ENCODE measurements around the gene MEP1A. TPM values are rescaled to one million over a fixed set of nuclear protein-coding genes. Genes with fewer than 3 reads are reported as not detected.
"Not testable (repeated sequence)": the region's sequence is repeated elsewhere in the genome, so short reads cannot be mapped to it uniquely, and the experiment has no call there.

The MEP1A gene
- total and polyA plus RNA-seq, 2 donors (not counting 1 experiment from before 2014, with no cell fraction given), result not detected

DNA sequence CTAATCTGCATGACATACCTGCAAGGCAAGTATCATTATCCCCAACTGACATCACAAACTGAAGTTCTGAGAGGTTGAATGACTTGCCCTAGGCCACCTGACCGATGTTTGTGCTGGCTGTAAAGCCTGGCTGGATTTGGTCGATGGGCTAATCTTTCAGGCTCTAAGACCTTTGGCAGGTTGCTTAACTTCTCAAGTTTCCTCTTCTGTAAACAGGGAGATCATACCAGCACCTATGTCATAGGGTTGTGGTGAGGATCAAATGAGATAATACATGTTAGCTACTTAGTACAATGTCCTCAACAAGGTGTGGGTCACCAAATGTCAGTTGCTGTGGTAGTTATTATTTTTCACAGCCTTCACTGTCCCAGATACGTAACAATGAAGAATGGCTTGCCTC lies 32.3 kb upstream of the MEP1A start:
- no peak overlapping the region for H3K4me3 ChIP-seq (ENCODE audit: control extremely low read depth in 1 of 5, extremely low read depth in 1 of 5, insufficient read depth in 1 of 5, low read depth in 2 of 5, low read length in 4 of 5)
- no peaks in the 10 kb centered on the region for H3K79me2 ChIP-seq (ENCODE audit: control insufficient read depth, insufficient read depth, low read length)
- H3K4me1 ChIP-seq (ENCODE audit: control insufficient read depth in 2 of 2, insufficient read depth in 2 of 2, low read length in 2 of 2), result no peaks in the 10 kb centered on the region
- CTCF ChIA-PET, result no interaction called here
- H3K27me3 Mint-ChIP-seq, result peaks cover 4% of the 10 kb centered on the region
- peaks cover 0 to 4% (median 2%) of the 10 kb centered on the region in 4 experiments for H3K27me3 ChIP-seq (replicated peaks in 1 of 4; ENCODE audit: control extremely low read depth in 1 of 4, control insufficient read depth in 3 of 4, insufficient read depth in 4 of 4, low read length in 3 of 4)
- H3K4me3 Mint-ChIP-seq, result no peak overlapping the region
- H3K9me3 ChIP-seq (ENCODE audit: control extremely low read depth in 1 of 3, control insufficient read depth in 2 of 3, insufficient read depth in 1 of 3, low read length in 2 of 3), result no peaks in the 10 kb centered on the region
- TF ChIP-seq, protein P1, sequence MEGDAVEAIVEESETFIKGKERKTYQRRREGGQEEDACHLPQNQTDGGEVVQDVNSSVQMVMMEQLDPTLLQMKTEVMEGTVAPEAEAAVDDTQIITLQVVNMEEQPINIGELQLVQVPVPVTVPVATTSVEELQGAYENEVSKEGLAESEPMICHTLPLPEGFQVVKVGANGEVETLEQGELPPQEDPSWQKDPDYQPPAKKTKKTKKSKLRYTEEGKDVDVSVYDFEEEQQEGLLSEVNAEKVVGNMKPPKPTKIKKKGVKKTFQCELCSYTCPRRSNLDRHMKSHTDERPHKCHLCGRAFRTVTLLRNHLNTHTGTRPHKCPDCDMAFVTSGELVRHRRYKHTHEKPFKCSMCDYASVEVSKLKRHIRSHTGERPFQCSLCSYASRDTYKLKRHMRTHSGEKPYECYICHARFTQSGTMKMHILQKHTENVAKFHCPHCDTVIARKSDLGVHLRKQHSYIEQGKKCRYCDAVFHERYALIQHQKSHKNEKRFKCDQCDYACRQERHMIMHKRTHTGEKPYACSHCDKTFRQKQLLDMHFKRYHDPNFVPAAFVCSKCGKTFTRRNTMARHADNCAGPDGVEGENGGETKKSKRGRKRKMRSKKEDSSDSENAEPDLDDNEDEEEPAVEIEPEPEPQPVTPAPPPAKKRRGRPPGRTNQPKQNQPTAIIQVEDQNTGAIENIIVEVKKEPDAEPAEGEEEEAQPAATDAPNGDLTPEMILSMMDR (IDR thresholded peaks at IDR 0.05), result no peak
- TF ChIP-seq EZH2 (IDR thresholded peaks at IDR 0.05; ENCODE audit: borderline replicate concordance, insufficient read depth, low read depth, low read length, poor library complexity, severe bottlenecking), result no peak
- H3K27ac ChIP-seq (ENCODE audit: low read length in 2 of 2), result no peak overlapping the region
- H3K4me2 ChIP-seq (replicated peaks; ENCODE audit: low read depth, low read length, poor library complexity, severe bottlenecking), result no peak overlapping the region
- POLR2A ChIA-PET, result no interaction called here
- DNase-seq (no peak), ATAC-seq (ENCODE audit: low read depth) (no peak)
- H3K27ac Mint-ChIP-seq, result no peak overlapping the region
- H3K9me3 Mint-ChIP-seq (ENCODE audit: insufficient read depth), result no peaks in the 10 kb centered on the region
- intact Hi-C loops (cut with micrococcal nuclease), result no loop called here
- H3K4me1 Mint-ChIP-seq, result no peaks in the 10 kb centered on the region
- no peak overlapping the region for H2AFZ ChIP-seq (ENCODE audit: insufficient read depth, low read depth, low read length, poor library complexity, severe bottlenecking)
- no peaks in the 10 kb centered on the region for H4K20me1 ChIP-seq (ENCODE audit: control insufficient read depth, insufficient read depth, low read length, poor library complexity, severe bottlenecking)
- 100% methylated on average over 2 of the region's 3 CpGs for WGBS (ENCODE audit: insufficient coverage)
- H3K36me3 ChIP-seq (replicated peaks in 1 of 2; ENCODE audit: control extremely low read depth in 1 of 2, control insufficient read depth in 1 of 2, extremely low read depth in 1 of 2, insufficient read depth in 2 of 2, low read length in 1 of 2), result no peaks in the 10 kb centered on the region
- H3K9ac ChIP-seq (ENCODE audit: low read length), result no peak overlapping the region

DNA sequence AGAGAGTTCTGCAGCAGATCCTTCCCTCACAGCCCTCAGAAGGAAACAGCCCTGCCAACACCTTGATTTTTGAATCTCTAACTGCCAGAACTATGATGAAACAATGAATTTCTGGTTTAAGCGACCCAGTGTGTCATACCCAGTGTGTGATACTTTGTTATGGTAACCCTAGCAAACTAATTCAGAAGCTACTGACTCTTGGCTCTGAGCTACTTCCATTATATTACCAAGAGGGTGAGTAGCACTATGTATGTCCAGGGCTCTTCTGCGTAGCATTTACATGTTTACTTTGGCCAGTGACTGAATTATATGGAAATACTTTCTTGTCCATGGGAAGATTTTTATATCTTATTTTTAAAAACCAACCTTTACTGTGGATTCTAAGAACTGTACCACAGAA lies 29.7 kb upstream of the MEP1A start:
- intact Hi-C loops (cut with micrococcal nuclease), result no loop called here
- Mint-ChIP-seq H3K27me3 (peaks cover 4% of the 10 kb centered on the region), H3K4me3 (no peak overlapping the region), H3K27ac (no peak overlapping the region), H3K9me3 (ENCODE audit: insufficient read depth) (no peaks in the 10 kb centered on the region), H3K4me1 (no peaks in the 10 kb centered on the region)
- no peaks in the 10 kb centered on the region for H3K79me2 ChIP-seq (ENCODE audit: control insufficient read depth, insufficient read depth, low read length)
- ATAC-seq (ENCODE audit: low read depth) (no peak), DNase-seq (no peak)
- no peaks in the 10 kb centered on the region for H3K36me3 ChIP-seq (replicated peaks in 1 of 2; ENCODE audit: control extremely low read depth in 1 of 2, control insufficient read depth in 1 of 2, extremely low read depth in 1 of 2, insufficient read depth in 2 of 2, low read length in 1 of 2)
- TF ChIP-seq, protein P1 (IDR thresholded peaks at IDR 0.05), result no peak
- TF ChIP-seq EZH2 (IDR thresholded peaks at IDR 0.05; ENCODE audit: borderline replicate concordance, insufficient read depth, low read depth, low read length, poor library complexity, severe bottlenecking), result no peak
- H2AFZ ChIP-seq (ENCODE audit: insufficient read depth, low read depth, low read length, poor library complexity, severe bottlenecking), result no peak overlapping the region
- no peak overlapping the region for H3K4me2 ChIP-seq (replicated peaks; ENCODE audit: low read depth, low read length, poor library complexity, severe bottlenecking)
- POLR2A ChIA-PET, result no interaction called here
- H3K4me3 ChIP-seq (ENCODE audit: control extremely low read depth in 1 of 5, extremely low read depth in 1 of 5, insufficient read depth in 1 of 5, low read depth in 2 of 5, low read length in 4 of 5), result no peak overlapping the region
- no peaks in the 10 kb centered on the region for H3K4me1 ChIP-seq (ENCODE audit: control insufficient read depth in 2 of 2, insufficient read depth in 2 of 2, low read length in 2 of 2)
- H3K9ac ChIP-seq (ENCODE audit: low read length), result no peak overlapping the region
- H3K27ac ChIP-seq (ENCODE audit: low read length in 2 of 2), result no peak overlapping the region
- no peaks in the 10 kb centered on the region for H3K9me3 ChIP-seq (ENCODE audit: control extremely low read depth in 1 of 3, control insufficient read depth in 2 of 3, insufficient read depth in 1 of 3, low read length in 2 of 3)
- H3K27me3 ChIP-seq (replicated peaks in 1 of 4; ENCODE audit: control extremely low read depth in 1 of 4, control insufficient read depth in 3 of 4, insufficient read depth in 4 of 4, low read length in 3 of 4), result peaks cover 0 to 4% (median 1%) of the 10 kb centered on the region in 4 experiments
- no CpG with 5 or more reads among the region's 2 CpGs for WGBS (ENCODE audit: insufficient coverage)
- H4K20me1 ChIP-seq (ENCODE audit: control insufficient read depth, insufficient read depth, low read length, poor library complexity, severe bottlenecking), result no peaks in the 10 kb centered on the region
- CTCF ChIA-PET, result no interaction called here

GRCh38 chr6:46764280-46764679 lies 28.9 kb upstream of the MEP1A start:
- POLR2A ChIA-PET; H3K9ac ChIP-seq (ENCODE audit: low read length); H3K36me3 ChIP-seq (replicated peaks in 1 of 2; ENCODE audit: control extremely low read depth in 1 of 2, control insufficient read depth in 1 of 2, extremely low read depth in 1 of 2, insufficient read depth in 2 of 2, low read length in 1 of 2); H3K4me3 ChIP-seq (ENCODE audit: control extremely low read depth in 1 of 5, extremely low read depth in 1 of 5, insufficient read depth in 1 of 5, low read depth in 2 of 5, low read length in 4 of 5); H3K27me3 ChIP-seq (replicated peaks in 1 of 4; ENCODE audit: control extremely low read depth in 1 of 4, control insufficient read depth in 3 of 4, insufficient read depth in 4 of 4, low read length in 3 of 4); H3K79me2 ChIP-seq (ENCODE audit: control insufficient read depth, insufficient read depth, low read length); ATAC-seq (ENCODE audit: low read depth); H3K4me1 Mint-ChIP-seq; H3K4me2 ChIP-seq (replicated peaks; ENCODE audit: low read depth, low read length, poor library complexity, severe bottlenecking); H3K9me3 ChIP-seq (ENCODE audit: control extremely low read depth in 1 of 3, control insufficient read depth in 2 of 3, insufficient read depth in 1 of 3, low read length in 2 of 3); H3K27ac Mint-ChIP-seq; CTCF ChIA-PET; H4K20me1 ChIP-seq (ENCODE audit: control insufficient read depth, insufficient read depth, low read length, poor library complexity, severe bottlenecking); H3K4me1 ChIP-seq (ENCODE audit: control insufficient read depth in 2 of 2, insufficient read depth in 2 of 2, low read length in 2 of 2); DNase-seq; H2AFZ ChIP-seq (ENCODE audit: insufficient read depth, low read depth, low read length, poor library complexity, severe bottlenecking); H3K9me3 Mint-ChIP-seq (ENCODE audit: insufficient read depth); H3K27ac ChIP-seq (ENCODE audit: low read length in 2 of 2); H3K27me3 Mint-ChIP-seq; intact Hi-C loops (cut with micrococcal nuclease); H3K4me3 Mint-ChIP-seq: not testable (repeated sequence)
- no CpG with 5 or more reads among the region's 10 CpGs for WGBS (ENCODE audit: insufficient coverage)
